Activated gamma-delta T cell treated with Interleukin-2 at 50 U/mL for 16 hours (primary cell): Measurements from ENCODE around the gene SAMSN1.

ENCODE experiments used
- DNase-seq: peaks from one replicate; pipeline ENCODE4 v3.0.0-alpha.2; 2020

SAMSN1 gene

GRCh38 chr21:14545906-14546480, at the start of gene SAMSN1:
SAMSN1 (minus strand) TSS chr21:14546315; CDS start chr21:14546261, 54 bp downstream.
- peak; percentile 59 for DNase-seq

GRCh38 chr21:14595449-14595848, 49.3 kb upstream of the SAMSN1 start:
- DNase-seq, result no peak

GRCh38 chr21:14594967-14595366, 48.9 kb upstream of the SAMSN1 start:
- no peak for DNase-seq

GRCh38 chr21:14593230-14593629, 47.1 kb upstream of the SAMSN1 start:
- no peak for DNase-seq

GRCh38 chr21:14592296-14593000, 46.3 kb upstream of the SAMSN1 start:
- no peak for DNase-seq

GRCh38 chr21:14591882-14592281, 45.8 kb upstream of the SAMSN1 start:
- DNase-seq, result no peak

GRCh38 chr21:14591377-14591776, 45.3 kb upstream of the SAMSN1 start:
- no peak for DNase-seq

- no peak for DNase-seq
These were observed 43.9 kb upstream of the SAMSN1 start for GRCh38 chr21:14589855-14590563.

GRCh38 chr21:14587266-14587665, 41.2 kb upstream of the SAMSN1 start:
- DNase-seq, result no peak

GRCh38 chr21:14585122-14585521, 39.0 kb upstream of the SAMSN1 start:
- DNase-seq, result no peak

GRCh38 chr21:14584357-14585095, 38.4 kb upstream of the SAMSN1 start:
- no peak for DNase-seq

GRCh38 chr21:14583629-14584255, 37.6 kb upstream of the SAMSN1 start:
- DNase-seq, result no peak

- DNase-seq, result no peak
These were observed 37.0 kb upstream of the SAMSN1 start for GRCh38 chr21:14582934-14583628.

GRCh38 chr21:14581902-14582457, 35.9 kb upstream of the SAMSN1 start:
- DNase-seq, result no peak

- no peak for DNase-seq
These were observed 27.1 kb upstream of the SAMSN1 start for GRCh38 chr21:14573244-14573643.

GRCh38 chr21:14572204-14572780, 26.2 kb upstream of the SAMSN1 start:
- no peak for DNase-seq

- no peak for DNase-seq
These were observed 23.8 kb upstream of the SAMSN1 start for GRCh38 chr21:14569868-14570267.

GRCh38 chr21:14569026-14569621, 23.0 kb upstream of the SAMSN1 start:
- no peak for DNase-seq

GRCh38 chr21:14567331-14568279, 21.5 kb upstream of the SAMSN1 start:
- no peak for DNase-seq

- DNase-seq, result no peak
These were observed 20.8 kb upstream of the SAMSN1 start for GRCh38 chr21:14566894-14567293.
